Left ventricle myocardium inferior (tissue), 1 donor: ENCODE measurements around the gene AHNAK2. TPM values are rescaled to one million over a fixed set of nuclear protein-coding genes. Genes with fewer than 3 reads are reported as not detected.

ENCODE experiments used
- DNase-seq: peaks from one replicate; pipeline ENCODE4 v3.0.0-alpha.2; 2020
- H3K27ac ChIP-seq: fragments of 200-600 bp; replicated peaks from 2 replicates; pipeline ENCODE4 v1.8.0; 2021
- H3K27me3 ChIP-seq: fragments of 200-600 bp; 2 replicates; pipeline ENCODE4 v1.8.0; 2021; ENCODE audit warnings: low read depth
- H3K36me3 ChIP-seq: fragments of 200-600 bp; 2 replicates; pipeline ENCODE4 v1.8.0; 2021
- H3K4me1 ChIP-seq: fragments of 200-600 bp; 2 replicates; pipeline ENCODE4 v1.8.0; 2021
- H3K4me3 ChIP-seq: fragments of 200-600 bp; 2 replicates; pipeline ENCODE4 v1.8.0; 2021; ENCODE audit warnings: mild to moderate bottlenecking, moderate library complexity
- H3K9me3 ChIP-seq: fragments of 200-600 bp; replicated peaks from 2 replicates; pipeline ENCODE4 v1.8.0; 2021
- CTCF ChIP-seq: fragments of 200-600 bp; IDR thresholded peaks from 2 replicates; pipeline ENCODE4 v1.8.0; 2021; ENCODE audit warnings: antibody characterized with exemption, mild to moderate bottlenecking, borderline replicate concordance
- intact Hi-C: fragments of 100-400 bp; cut with micrococcal nuclease; formaldehyde crosslinking; loops from one replicate; pipeline ENCODE4 v1.11.0; 2022
- total RNA-seq: library from RNA; stranded (reverse); fragmentation: NEBNext Ultra II Directional; extraction: Animal tissue kit (Norgen Biotek cat#: 25700); gene quantifications from one replicate; pipeline ENCODE4 v1.2.1, GENCODE V29; 2021
- donor health status: DM: no; HTN: yes; CAD: no; lungs with severe emphysema.

Gene AHNAK2
- total RNA-seq, 1 donor from 2014 or later = 2.5 TPM

DNA sequence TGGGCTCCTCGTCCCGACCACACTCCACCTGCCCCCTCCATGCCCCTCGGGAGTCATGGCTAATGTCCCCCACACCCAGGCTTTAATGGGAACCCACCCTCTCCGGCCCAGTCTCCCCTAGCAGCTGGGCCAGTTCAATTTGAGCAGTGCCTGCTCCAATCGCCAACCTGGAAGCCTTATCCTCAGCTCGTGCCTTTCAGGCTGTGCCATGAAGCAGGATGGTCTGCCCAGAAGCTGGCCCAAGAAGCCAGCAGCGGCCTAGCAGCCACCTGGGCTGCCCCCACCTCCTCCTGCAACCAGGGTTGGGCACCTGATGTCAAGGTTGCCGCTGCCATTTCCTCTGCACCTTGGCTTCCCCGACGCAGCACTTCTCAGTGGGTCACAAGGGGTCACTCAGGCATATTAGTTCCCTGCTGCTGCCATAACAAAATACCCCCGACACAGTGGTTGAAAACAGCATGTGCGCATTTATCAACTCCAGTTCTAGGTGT, 5.1 kb upstream of the AHNAK2 start:
- H3K27me3 ChIP-seq = no peaks in the 10 kb centered on the region
- no peak overlapping the region for H3K27ac ChIP-seq
- intact Hi-C loops = no loop called here
- no peak for TF ChIP-seq CTCF
- H3K4me1 ChIP-seq = peaks cover 33% of the 10 kb centered on the region
- no peak for DNase-seq
- no peak overlapping the region for H3K4me3 ChIP-seq
- no peaks in the 10 kb centered on the region for H3K9me3 ChIP-seq
- H3K36me3 ChIP-seq = no peaks in the 10 kb centered on the region

DNA sequence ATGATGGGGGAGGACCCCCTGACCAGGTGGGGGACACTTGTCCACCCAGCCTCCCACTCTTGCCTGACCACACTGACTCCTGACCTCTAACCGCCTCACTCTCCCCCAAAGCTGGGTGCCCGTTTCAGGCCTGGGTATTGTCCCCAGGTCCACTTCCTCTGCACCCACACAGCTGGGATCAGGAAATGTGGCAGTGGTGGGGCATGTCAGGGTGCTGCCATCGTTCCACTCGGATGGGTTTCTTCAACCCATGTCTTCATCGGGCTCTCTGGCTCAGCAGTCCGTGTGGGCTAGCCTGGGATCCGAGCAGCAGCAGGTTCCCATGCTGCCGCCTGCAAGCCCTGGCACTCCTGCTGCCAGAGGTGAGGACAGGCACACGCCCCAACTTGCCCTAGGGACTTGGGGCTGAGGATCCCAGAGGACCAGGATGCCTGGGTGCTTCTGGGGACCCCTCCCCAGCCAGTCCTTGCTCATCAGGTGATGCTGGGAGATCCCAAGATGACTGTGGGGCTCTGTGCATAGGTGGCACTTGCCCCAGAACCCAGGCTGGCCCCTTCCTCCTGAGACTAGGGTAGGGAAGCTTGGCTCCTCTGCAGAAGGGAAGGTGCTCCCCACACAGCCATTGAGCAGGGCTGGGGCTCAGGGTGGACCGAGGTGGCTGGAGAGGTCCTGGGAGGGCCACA, 4.5 kb upstream of the AHNAK2 start:
- DNase-seq = no peak
- intact Hi-C loops = no loop called here
- TF ChIP-seq CTCF = no peak

DNA sequence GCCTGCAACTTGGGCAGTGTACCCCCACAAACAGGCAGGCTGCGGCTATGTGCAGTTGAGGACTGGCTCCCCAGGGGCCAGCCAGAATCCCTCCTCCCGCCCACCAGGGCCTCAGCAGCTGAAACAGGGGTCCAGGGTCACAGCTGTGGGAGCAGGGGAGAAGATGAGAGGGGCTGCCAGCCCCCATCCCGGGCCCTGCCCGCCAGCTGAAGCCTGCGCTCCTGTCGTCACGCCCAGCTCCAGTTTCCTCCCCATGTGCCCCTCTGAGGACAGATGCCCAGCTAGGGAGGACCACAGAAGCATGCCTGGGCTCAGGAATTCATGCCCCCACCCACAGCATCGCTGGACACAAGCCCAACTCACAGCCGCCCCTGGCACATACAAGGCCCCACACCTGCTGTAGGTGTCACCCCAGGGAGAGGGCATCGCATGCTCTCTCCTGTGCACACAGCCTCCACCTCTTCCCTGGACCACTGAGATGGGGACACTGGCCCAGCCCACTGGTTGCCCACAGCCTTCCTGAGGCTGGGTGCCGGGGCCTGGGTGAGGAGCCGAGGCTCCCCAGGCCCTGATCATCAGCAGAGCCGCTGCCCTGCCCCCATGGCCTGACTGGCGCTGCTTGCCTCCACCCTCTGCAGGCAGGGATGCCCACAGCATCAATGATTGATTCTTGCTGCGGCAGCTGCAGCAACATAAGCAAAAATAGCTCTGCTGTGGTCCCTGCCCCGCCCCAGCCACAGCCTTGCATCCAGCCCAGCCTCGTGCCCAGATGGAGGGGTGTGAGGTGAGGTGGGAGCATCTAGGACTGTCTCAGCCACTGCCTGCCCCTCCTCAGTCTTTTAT, 3.7 kb upstream of the AHNAK2 start:
- no peak for TF ChIP-seq CTCF
- Histone ChIP-seq H3K4me3 (no peak overlapping the region), H3K36me3 (no peaks in the 10 kb centered on the region), H3K27me3 (peaks cover 11% of the 10 kb centered on the region), H3K4me1 (peaks cover 42% of the 10 kb centered on the region), H3K27ac (no peak overlapping the region), H3K9me3 (no peaks in the 10 kb centered on the region)
- intact Hi-C loops = no loop called here
- DNase-seq = no peak

More for the DNA sequence above, 4.5 kb upstream of the AHNAK2 start:
- no peak overlapping the region for H3K27ac ChIP-seq
- H3K9me3 ChIP-seq = no peaks in the 10 kb centered on the region
- H3K36me3 ChIP-seq = no peaks in the 10 kb centered on the region
- peaks cover 37% of the 10 kb centered on the region for H3K4me1 ChIP-seq
- no peak overlapping the region for H3K4me3 ChIP-seq
- H3K27me3 ChIP-seq = peaks cover 3% of the 10 kb centered on the region

GRCh38 chr14:104980611-104981531, 2.7 kb upstream of the AHNAK2 start:
- intact Hi-C loops = no loop called here
- H3K4me3 ChIP-seq = no peak overlapping the region
- peaks cover 19% of the 10 kb centered on the region for H3K27me3 ChIP-seq
- no peak for DNase-seq
- TF ChIP-seq CTCF = no peak
- no peaks in the 10 kb centered on the region for H3K36me3 ChIP-seq
- peak overlapping the region; percentile 18 for H3K27ac ChIP-seq
- H3K4me1 ChIP-seq = peaks cover 42% of the 10 kb centered on the region
- H3K9me3 ChIP-seq = no peaks in the 10 kb centered on the region
